NCI-H2107 treated with DMSO at 0.1 percent for 48 hours (cell line): ENCODE data around the gene OR8D2.
"Not testable (repeated sequence)": the region's sequence is repeated elsewhere in the genome, so short reads cannot be mapped to it uniquely, and the experiment has no call there.

Experiments
- DNase-seq: peaks from one replicate; lab custom pipeline; 2025; ENCODE audit not compliant: unreplicated experiment; lab: John Stamatoyannopoulos, UW

The OR8D2 gene

GRCh38 chr11:124294687-124295086, 25.3 kb downstream of the OR8D2 start:
- no peak for DNase-seq

GRCh38 chr11:124285610-124286344, 34.2 kb downstream of the OR8D2 start:
- no peak for DNase-seq

DNA sequence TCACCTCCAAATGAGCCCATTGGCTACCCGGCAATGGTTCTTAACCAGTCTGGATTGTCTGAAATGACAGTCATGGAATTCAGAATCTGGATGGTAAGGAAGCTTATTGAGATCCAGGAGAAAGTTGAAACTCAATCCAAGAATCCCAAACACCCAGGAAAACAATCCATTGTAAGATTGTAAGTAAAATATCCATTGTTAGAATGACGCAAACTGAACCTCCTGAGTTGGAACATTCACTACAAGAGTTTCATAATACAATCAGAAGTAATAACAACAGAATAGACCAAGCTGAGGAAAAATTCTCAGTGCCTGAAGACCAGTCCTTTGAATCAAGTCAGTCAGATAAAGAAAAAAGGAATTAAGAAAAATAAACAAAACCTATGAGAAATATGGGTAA, 41.7 kb downstream of the OR8D2 start:
- DNase-seq: no peak

DNA sequence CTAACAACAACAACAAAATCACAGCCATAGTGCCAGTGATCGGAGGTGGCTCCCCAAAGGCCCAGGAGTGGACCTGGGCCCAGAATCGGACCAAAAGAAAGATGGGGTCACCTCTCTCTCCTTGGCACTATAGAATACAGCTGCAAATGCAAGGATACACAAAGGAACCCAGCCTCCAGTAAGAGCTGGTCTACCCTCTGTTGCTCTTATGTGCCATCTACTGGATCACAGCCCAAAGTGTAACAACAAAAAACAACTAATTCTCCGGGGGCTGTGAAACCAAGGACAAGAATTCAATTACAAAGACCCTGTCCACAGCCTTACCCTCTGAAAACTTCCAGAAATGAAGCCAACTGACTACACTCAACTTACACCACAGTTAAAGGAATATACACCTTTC, 42.2 kb downstream of the OR8D2 start:
- DNase-seq: no peak

DNA sequence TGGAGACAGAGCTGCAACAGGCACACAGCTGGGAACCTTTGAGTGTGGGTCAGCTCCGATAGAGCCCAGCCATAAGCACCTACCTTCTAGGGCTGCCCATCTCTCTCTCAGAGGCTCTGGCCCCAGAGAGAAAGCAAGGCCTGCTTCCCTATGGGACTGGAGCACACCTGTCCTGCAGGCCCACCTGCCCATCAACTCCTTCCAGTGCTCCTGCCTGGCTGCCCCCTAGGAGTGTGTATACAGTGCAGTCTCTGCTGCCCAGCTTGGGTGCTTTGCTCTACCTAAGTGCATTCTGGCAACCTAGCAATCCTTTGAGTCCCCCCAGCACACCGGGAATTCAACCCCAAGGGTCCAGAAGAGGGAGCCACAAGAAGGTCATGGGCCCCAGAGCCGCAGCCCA, 42.8 kb downstream of the OR8D2 start:
- DNase-seq: no peak

- DNase-seq: no peak
Measured at GRCh38 chr11:124276081-124276480, 43.9 kb downstream of the OR8D2 start.

DNA sequence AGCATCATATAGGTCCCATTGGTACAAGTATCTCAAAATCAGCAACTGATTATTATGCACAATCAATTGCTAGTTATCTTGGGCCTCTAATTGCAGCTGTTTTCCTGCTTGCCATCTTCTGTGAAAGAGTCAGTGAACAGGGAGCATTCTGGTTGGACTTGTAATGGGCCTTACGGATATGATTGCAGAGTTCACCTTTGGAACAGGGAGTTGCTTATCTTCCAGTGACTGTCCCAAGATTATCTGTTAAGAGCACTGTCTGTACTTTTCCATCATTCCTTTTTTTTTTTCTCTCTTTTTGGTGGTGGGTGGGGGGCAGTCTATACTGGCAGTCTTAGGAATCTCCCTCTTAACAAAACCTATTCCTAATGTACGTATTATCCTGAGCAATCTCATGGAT, 46.0 kb downstream of the OR8D2 start:
- no peak for DNase-seq

GRCh38 chr11:124270886-124271285, 49.1 kb downstream of the OR8D2 start:
- not testable (repeated sequence) for DNase-seq
